ENCODE data around the gene YTHDF1.

GRCh38 chr20:63242736-63243135 is 26.8 kb upstream of the YTHDF1 start:
- TF ChIP-seq, protein P1, sequence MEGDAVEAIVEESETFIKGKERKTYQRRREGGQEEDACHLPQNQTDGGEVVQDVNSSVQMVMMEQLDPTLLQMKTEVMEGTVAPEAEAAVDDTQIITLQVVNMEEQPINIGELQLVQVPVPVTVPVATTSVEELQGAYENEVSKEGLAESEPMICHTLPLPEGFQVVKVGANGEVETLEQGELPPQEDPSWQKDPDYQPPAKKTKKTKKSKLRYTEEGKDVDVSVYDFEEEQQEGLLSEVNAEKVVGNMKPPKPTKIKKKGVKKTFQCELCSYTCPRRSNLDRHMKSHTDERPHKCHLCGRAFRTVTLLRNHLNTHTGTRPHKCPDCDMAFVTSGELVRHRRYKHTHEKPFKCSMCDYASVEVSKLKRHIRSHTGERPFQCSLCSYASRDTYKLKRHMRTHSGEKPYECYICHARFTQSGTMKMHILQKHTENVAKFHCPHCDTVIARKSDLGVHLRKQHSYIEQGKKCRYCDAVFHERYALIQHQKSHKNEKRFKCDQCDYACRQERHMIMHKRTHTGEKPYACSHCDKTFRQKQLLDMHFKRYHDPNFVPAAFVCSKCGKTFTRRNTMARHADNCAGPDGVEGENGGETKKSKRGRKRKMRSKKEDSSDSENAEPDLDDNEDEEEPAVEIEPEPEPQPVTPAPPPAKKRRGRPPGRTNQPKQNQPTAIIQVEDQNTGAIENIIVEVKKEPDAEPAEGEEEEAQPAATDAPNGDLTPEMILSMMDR (IDR thresholded peaks at IDR 0.05) = no peak
- TF ChIP-seq POLR2AphosphoS5 (IDR thresholded peaks at IDR 0.05) (no peak), POLR2A (IDR thresholded peaks at IDR 0.05) (no peak), EP300 (IDR thresholded peaks at IDR 0.05) (no peak)
